Measurements from ENCODE around the gene DNASE1L1. TPM values are rescaled to one million over a fixed set of nuclear protein-coding genes. Genes with fewer than 3 reads are reported as not detected.
"Not testable (repeated sequence)": the region's sequence is repeated elsewhere in the genome, so short reads cannot be mapped to it uniquely, and the experiment has no call there.

Gene DNASE1L1
- total RNA-seq, 1 donor from 2014 or later: 16.6 TPM

DNA sequence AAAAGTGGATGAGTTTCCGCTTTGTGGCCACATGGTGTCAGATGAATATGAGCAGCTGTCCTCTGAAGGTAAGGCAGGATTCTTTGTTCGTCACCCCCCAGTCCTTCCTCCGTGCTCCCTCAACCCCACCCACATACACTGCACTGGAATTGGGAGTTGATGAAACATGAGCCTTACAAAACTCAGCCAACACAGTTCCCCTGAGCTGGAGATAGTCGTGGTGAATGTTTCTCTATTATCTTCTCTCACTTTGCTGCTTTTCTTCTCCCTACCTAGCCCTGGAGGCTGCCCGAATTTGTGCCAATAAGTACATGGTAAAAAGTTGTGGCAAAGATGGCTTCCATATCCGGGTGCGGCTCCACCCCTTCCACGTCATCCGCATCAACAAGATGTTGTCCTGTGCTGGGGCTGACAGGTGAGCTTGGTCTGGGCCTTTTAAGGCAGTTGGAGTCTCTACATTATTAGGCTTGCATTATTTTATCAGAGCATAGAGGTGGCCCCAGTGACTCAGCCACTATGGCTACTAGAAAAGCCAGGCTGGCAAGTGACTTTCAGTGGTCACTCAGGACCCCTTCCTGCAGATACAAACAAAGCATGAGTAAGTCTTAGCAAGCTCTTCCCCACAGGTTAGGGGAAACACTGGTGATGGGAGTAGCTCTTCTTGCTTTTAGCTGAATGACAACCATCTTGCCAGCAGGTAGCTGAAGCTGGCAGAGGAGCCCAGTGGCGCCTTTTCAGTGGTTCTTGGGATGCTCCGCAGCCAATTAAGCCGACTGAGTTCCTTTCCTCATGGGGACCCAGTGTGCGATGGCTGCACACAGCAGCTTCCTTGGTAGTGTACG lies 9.3 kb downstream of the DNASE1L1 start:
- no peak for DNase-seq (ENCODE audit: low read depth)
- Histone ChIP-seq H3K4me3 (ENCODE audit: low read depth, low read length) (peak overlapping the region; percentile 96), H3K27me3 (ENCODE audit: control insufficient read depth, insufficient read depth, low read length) (no peaks in the 10 kb centered on the region), H3K36me3 (ENCODE audit: control insufficient read depth, insufficient read depth, low read length) (peaks cover 2% of the 10 kb centered on the region)
- TF ChIP-seq, protein P1, sequence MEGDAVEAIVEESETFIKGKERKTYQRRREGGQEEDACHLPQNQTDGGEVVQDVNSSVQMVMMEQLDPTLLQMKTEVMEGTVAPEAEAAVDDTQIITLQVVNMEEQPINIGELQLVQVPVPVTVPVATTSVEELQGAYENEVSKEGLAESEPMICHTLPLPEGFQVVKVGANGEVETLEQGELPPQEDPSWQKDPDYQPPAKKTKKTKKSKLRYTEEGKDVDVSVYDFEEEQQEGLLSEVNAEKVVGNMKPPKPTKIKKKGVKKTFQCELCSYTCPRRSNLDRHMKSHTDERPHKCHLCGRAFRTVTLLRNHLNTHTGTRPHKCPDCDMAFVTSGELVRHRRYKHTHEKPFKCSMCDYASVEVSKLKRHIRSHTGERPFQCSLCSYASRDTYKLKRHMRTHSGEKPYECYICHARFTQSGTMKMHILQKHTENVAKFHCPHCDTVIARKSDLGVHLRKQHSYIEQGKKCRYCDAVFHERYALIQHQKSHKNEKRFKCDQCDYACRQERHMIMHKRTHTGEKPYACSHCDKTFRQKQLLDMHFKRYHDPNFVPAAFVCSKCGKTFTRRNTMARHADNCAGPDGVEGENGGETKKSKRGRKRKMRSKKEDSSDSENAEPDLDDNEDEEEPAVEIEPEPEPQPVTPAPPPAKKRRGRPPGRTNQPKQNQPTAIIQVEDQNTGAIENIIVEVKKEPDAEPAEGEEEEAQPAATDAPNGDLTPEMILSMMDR (IDR thresholded peaks at IDR 0.05; ENCODE audit: insufficient read depth, low read length, poor library complexity, severe bottlenecking): no peak

- Histone ChIP-seq H3K27me3 (ENCODE audit: control insufficient read depth, insufficient read depth, low read length) (no peaks in the 10 kb centered on the region), H3K36me3 (ENCODE audit: control insufficient read depth, insufficient read depth, low read length) (peaks cover 2% of the 10 kb centered on the region), H3K4me3 (ENCODE audit: low read depth, low read length) (peak overlapping the region; percentile 96)
- TF ChIP-seq, protein P1 (IDR thresholded peaks at IDR 0.05; ENCODE audit: insufficient read depth, low read length, poor library complexity, severe bottlenecking): peak; percentile 77
- no peak for DNase-seq (ENCODE audit: low read depth)
Measured at GRCh38 chrX:154398668-154399526, 10.2 kb downstream of the DNASE1L1 start.

DNA sequence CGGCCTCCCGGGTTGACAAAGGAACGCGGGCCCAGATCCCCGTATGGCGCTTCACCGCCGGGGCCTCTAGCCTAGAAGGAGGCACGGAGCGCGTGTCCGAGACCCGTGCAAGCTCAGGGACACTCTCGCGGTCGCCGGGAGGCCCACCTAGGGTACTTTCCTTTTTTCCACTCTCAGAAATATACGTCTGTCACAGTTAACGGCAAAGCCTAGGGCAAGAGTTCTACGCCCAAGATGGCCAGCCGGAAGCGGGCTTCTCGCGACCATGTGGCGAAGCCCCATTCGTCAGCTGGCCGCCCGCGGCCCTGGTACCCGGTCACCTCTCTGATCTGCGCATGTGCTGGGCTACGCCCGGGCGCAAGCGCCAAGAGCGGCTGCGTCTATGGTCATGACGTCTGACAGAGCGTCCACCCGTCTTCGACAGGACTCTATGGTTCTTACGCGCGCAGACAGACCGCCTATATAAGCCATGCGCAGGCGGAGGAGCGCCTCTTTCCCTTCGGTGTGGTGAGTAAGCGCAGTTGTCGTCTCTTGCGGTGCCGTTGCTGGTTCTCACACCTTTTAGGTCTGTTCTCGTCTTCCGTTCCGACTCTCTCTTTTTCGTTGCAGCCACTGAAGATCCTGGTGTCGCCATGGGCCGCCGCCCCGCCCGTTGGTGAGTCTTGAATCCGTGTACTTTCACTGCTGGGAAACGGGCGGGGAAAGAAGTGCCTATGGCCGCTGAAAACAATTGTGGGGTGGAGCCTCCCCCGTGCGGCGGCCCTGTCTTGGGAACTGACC lies 11.0 kb downstream of the DNASE1L1 start, which contains the start of gene RPL10:
Gene RPL10, plus strand, starts transcription at position 490 of the 780 bp plus-strand sequence. Its CDS starts 143 bp downstream, at position 633.
- Histone ChIP-seq H3K36me3 (ENCODE audit: control insufficient read depth, insufficient read depth, low read length) (peaks cover 2% of the 10 kb centered on the region), H3K27me3 (ENCODE audit: control insufficient read depth, insufficient read depth, low read length) (no peaks in the 10 kb centered on the region), H3K4me3 (ENCODE audit: low read depth, low read length) (peak within 1 kb of the TSS; percentile 96)
- TF ChIP-seq, protein P1 (IDR thresholded peaks at IDR 0.05; ENCODE audit: insufficient read depth, low read length, poor library complexity, severe bottlenecking): no peak
- DNase-seq (ENCODE audit: low read depth): peak; percentile 71

DNA sequence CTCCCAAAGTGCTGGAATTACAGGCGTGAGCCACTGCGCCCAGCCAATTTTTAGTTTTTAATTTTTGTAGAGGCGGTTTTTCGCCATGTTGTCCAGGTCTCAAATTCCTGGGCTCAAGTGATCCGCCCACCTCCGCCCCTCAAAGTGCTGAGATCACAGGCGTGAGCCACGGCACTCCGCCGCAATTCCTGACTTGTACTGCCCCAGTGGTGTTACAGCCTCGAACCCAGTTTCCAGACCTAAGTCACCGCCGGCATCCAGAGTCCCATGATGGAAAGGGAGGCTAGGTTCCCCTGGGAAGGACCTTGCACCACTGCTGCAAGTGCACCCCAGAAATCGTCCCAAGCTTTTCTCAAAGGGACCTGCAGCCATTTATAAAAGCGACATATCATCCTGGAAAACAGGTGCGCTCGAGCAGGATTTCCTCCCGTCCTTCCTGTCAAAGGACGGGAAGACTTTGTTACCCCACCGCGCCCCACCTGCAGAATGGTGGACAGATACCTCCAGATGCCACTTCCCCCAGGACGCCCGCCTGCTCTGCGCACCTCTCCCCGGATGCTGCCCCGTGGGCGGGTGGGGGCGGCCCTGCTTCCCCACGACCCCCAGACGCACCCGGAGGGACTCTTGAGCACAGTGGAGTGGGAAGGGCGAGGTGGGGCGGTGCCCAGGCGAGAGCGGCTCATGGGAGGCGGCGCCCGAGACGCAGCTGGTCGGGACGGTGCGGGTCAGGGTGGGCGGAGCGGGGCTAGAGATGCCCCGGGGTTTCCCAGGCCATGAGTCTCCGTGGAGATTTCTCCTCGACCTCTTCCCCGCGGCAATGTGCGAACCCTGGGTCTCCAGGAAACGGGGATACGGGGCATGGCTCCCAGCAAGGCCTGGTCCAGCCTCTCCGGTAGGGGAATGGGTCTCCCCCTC lies 11.8 kb downstream of the DNASE1L1 start:
- H3K36me3 ChIP-seq (ENCODE audit: control insufficient read depth, insufficient read depth, low read length): peaks cover 2% of the 10 kb centered on the region

DNA sequence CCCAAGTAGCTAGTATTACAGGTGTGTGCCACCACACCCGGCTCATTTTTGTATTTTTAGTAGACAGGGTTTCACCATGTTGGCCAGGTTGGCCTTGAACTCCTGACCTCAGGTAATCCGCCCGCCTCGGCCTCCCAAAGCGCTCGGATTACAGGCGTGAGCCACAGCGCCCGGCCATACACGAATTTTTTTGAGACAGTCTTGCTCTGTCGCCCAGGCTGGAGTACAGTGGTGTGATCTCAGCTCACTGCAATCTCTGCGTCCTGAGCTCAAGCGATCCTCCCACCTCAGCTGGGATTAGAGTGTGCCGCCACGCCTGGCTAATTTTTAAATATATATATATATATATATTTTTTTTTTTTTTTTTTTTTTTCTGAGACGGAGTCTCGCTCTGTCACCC lies 12.7 kb downstream of the DNASE1L1 start:
- H3K27me3 ChIP-seq (ENCODE audit: control insufficient read depth, insufficient read depth, low read length); DNase-seq (ENCODE audit: low read depth); H3K36me3 ChIP-seq (ENCODE audit: control insufficient read depth, insufficient read depth, low read length): not testable (repeated sequence)
- peak overlapping the region; percentile 47 for H3K4me3 ChIP-seq (ENCODE audit: low read depth, low read length)

More for the DNA sequence above, 11.8 kb downstream of the DNASE1L1 start:
- no peak for DNase-seq (ENCODE audit: low read depth)
- Histone ChIP-seq H3K4me3 (ENCODE audit: low read depth, low read length) (peak overlapping the region; percentile 47), H3K27me3 (ENCODE audit: control insufficient read depth, insufficient read depth, low read length) (no peaks in the 10 kb centered on the region)
- TF ChIP-seq, protein P1 (IDR thresholded peaks at IDR 0.05; ENCODE audit: insufficient read depth, low read length, poor library complexity, severe bottlenecking): no peak

DNA sequence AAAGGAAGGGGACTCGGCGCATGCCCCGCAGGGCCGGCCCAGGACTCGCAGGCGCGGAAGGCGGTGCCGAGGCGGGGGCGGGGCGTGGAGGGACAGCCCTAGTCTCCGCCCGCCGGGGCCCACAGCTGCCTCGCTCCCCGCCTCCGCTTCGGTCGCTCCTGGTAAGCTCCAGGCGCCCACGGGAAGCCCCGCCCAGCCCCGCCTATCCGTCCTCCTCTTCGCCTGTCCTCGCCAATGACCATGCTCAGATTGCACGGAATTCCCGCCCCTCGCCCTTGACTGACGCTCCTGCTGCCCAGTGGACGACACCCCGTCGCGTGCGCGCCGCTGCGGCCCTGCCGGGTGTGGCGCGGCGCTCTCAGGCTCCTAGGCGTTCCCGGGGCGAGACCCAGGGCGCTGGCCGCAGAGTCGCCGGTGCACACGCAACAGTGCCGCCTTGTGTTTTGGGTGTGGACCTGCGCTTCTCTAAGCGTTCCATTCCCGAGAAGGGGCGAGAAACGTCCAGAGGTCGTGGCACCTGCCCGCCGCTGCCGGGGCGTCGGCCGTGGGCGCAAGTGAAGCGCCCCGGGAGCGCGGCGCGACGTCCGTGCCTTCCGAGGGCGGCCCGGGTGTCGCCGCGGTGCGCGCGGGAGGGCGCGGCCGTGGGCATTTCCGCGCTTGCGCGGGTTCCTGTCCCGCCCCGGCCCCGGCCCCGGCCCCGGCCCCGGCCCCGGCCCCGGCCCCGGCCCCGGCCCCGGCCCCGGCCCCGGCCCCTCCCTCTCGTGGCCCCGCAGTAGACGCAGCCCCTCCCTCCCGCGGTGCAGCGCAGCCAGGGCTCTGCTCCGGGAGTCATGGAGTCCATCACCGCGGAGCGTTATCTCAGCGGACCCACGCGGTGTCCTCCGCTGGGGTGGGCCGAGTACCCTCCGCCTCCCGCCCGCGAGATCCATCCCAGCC lies 19.0 kb downstream of the DNASE1L1 start:
- not testable (repeated sequence) for DNase-seq (ENCODE audit: low read depth); H3K27me3 ChIP-seq (ENCODE audit: control insufficient read depth, insufficient read depth, low read length); H3K36me3 ChIP-seq (ENCODE audit: control insufficient read depth, insufficient read depth, low read length)
- peak overlapping the region; percentile 18 for H3K4me3 ChIP-seq (ENCODE audit: low read depth, low read length)

GRCh38 chrX:154388649-154389048 lies 20.4 kb downstream of the DNASE1L1 start:
- DNase-seq (ENCODE audit: low read depth); H3K4me3 ChIP-seq (ENCODE audit: low read depth, low read length); H3K27me3 ChIP-seq (ENCODE audit: control insufficient read depth, insufficient read depth, low read length); H3K36me3 ChIP-seq (ENCODE audit: control insufficient read depth, insufficient read depth, low read length): not testable (repeated sequence)

GRCh38 chrX:154388094-154388493 lies 21.0 kb downstream of the DNASE1L1 start:
- H3K4me3 ChIP-seq (ENCODE audit: low read depth, low read length); DNase-seq (ENCODE audit: low read depth); H3K27me3 ChIP-seq (ENCODE audit: control insufficient read depth, insufficient read depth, low read length); H3K36me3 ChIP-seq (ENCODE audit: control insufficient read depth, insufficient read depth, low read length): not testable (repeated sequence)
